HCT116 (cell line): ENCODE data around the gene VTI1A.

ENCODE experiments used
- EZH2 ChIP-seq: fragments of 200-600 bp; sonication (generic); IDR thresholded peaks from 2 replicates; pipeline ENCODE4 v1.6.1; 2017; ENCODE audit warnings: antibody characterized with exemption, mixed run types
- POLR2AphosphoS5 ChIP-seq: IDR thresholded peaks from 2 replicates; pipeline ENCODE4 v1.6.1; 2011; ENCODE audit warnings: mild to moderate bottlenecking, low read depth, low read length, moderate library complexity

- TF ChIP-seq POLR2AphosphoS5 (no peak), EZH2 (no peak)
These were observed 309.2 kb downstream of the VTI1A start for GRCh38 chr10:112756235-112756527.
